NCI-H2227 treated with DMSO at 0.1 percent for 48 hours (cell line): ENCODE measurements around the gene CACTIN.
"Not testable (repeated sequence)": the region's sequence is repeated elsewhere in the genome, so short reads cannot be mapped to it uniquely, and the experiment has no call there.

Experiments used
- DNase-seq: peaks from one replicate; lab custom pipeline; 2025; lab: John Stamatoyannopoulos, UW

Gene CACTIN

DNA sequence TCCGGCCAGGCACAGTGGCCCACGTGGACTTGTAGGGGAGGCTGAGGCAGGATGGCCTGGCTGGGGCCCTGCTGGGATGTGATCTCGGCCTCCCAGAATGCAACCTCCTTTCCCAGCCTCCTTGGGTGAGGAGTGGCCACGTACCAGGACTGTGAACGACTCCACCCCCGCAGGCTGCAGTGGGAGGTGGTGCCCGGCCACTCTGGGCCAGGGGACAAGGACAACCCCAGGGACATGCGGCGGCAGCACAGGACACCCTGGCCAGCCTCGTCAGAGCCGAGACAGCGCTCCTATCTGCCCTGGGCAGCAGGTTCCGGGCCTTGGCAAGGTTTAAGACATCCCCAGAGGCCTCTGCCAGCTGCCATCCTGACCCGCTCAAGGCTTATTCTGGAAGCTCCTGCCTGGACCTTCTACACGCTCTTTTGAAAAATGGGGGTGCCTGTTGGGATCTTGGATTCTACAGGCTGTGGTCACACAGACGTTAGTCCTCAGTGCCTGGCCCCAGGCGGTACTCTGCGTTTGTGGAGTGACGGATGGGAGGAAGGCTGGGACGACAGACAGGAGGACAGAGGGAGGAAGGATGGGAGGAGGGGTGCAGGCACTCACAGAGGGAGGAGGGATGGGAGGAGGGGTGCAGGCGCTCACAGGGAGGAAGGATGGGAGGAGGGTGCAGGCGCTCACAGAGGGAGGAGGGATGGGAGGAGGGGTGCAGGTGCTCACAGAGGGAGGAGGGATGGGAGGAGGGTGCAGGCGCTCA is 19.9 kb upstream of the CACTIN start:
- DNase-seq: no peak

DNA sequence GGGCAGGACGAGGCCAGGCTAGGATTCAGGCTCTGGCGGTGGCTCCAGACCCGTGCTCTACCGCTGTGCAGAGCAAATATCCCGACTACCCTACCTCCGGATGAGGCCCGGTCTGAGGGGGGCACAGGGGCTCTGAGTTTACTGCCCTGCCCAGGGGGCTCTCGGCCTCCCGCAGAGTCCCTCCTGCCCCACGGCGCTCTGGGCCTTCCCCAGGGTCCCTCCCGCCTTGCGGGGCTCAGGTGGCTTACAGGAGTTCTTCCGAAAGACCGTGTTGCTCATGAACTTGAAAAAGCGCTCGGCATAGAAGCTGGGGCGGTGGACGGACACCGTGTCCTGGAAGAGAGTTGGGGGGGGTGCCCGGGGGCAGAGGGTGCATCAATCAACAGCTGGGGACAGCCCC is 19.1 kb upstream of the CACTIN start:
- no peak for DNase-seq

DNA sequence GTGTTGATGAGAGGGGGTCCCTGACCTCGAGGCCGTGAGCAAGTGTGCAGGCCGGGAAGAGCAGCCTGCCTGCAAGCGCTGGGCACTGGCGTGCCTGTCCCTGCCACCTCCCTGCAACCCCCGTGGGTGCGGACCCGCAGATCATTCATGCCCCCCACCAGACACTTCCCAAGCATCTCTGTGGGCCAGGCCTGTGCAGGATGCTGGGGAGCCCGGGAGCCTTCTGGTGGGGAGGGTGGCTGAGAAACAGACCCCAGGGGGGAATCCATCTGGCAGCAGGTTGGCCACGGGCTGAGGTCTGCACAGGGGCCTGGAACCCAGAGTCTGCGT is 18.4 kb upstream of the CACTIN start:
- no peak for DNase-seq

DNA sequence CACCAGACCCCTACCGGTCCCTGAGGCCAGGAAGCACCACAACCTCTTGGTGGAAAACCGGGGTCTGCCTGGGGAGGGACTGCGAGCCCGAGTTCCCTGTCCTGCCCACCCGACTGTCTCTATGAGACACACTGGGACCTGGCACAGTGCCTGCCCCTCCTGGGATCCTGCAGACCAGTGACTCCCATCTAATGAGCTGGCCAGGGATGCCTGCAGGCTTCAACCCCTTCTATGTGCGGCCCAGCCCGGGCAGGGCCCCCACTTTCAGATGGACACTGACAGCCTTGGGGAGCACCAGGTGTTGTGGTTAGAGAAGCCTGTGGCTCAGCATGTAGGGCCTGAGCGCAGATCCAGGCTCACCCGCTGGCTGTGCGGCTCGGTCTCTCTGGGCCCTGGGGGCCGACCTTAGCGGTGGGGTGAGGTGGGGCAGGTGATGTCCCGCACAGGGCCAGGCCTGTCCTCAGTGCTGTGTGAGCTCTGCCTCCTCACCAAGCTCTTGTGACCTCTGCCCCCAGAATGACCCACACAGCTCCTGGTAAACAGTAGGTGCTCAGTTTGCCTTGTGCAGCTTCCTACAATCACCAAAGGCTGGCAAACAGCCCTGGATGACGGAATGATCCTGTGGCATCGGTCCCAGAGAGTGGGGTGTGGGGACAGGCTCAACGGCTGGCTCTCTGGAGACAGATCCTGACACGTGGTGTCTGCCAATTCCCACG is 17.9 kb upstream of the CACTIN start:
- no peak for DNase-seq

DNA sequence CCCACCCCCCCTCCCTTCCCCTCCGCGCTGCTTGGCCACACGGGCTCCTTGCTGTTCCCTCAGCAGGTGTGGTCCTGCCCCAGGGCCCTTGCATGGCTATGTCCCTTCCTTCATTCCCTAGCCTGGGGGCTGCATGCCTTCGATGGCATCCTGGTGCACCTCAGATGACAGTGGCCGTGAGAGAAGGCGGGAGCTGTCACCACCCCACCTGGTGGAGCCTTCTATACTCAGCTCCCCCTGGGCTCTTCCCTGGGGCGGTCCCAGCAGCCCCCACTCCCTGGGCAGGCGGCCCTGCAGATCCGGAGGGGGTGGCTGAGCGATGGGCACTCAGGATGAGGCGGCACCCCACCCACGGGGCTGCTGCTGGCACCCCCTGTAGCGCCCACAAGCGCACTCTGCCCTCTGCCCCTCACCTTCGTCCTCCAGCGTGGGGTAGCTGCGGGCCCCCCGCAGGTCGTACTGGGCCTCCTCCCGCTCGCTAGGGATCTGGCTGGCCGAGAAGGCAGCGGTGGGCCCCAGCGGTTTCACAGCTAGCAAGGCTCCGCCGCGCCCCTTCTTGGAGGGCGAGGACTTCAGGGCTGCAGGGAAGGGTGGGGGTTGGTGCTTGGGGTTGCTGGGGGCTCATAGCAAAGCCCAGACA is 17.2 kb upstream of the CACTIN start:
- no peak for DNase-seq

DNA sequence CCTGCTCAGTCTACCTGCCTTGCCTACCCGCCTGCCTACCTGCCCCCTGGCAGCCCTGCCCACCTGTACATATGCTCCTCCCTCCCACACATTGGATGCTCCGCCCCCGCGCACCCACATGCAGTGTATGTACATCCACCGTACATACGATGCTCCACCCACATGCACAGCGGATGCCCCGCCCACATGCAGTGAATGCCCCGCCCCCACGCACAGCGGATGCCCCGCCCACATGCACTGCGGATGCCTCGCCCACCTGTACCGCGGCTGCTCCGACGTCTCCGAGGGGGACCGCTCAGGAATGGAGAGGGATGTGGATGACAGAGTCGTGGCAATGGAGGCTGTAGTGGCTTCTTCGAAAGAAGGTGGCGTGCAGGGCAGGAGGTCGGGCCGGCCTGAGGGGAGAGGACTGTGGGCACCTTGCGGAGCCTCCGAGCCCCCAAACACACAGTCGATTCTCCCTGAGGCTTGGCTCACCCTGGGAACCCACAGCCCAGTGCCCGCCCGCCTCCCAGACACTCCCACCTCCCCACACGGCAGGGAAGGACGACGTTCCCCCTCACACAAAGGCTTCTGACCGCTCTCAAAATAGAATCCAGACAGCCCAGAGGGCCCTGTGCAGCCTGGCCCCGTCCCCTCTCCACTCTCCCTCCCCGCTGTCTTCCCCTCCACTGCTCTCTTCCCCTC is 16.5 kb upstream of the CACTIN start:
- DNase-seq: no peak

DNA sequence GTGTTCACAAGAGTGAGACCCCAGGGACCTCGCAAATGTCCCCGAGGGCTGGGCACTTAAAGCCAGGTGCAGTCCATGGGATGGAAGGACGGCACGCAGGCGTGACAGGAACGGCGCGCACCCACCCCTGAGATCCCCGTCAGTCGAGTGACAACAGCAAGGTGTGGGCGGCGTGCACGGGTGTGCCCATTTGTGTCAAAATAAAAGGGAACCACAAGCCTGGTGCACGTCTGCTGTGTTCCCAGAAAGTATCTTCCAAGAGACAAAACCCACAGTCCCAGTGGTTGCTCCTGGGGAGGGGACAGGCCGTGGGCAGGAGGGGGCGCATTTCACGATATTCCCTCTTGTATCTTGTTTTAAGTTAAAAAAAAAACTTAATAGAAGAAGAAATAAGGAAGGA is 15.7 kb upstream of the CACTIN start:
- no peak for DNase-seq

DNA sequence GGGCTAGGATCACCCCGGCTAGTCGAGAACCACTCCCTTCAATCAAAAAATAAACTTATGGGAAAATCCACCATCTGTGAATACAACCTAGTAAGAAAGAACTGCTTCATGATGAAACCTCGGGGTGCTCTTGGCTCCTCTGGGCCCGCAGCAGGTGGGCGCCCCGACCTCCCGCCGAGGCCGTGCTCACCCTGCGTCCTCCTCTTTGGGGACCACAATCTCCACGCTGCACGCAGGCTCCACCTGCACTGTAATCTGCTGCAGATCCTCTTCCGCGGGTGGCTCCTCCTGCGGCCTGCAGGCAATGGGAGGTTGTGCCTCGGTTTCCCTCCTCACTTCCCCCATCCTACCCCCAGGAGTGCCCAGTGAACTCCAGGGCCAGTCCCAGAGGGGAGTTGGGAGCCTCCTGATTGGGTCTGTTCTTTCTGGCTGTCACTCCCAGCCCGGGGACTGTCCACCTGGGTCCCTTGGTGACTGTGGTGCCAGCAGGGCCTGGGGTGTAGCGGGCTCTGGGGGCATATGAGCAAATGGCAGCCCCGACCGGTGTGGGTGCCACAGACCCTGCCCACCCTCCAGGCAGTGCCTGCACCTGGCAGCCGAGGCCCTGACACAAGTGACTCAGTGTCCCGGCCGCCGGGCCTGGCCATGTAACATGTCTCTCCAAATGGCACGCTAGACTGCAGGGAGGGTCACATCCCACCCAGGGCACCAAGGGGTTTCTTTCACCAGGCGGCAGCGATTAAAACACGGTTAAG is 15.1 kb upstream of the CACTIN start:
- DNase-seq: no peak

DNA sequence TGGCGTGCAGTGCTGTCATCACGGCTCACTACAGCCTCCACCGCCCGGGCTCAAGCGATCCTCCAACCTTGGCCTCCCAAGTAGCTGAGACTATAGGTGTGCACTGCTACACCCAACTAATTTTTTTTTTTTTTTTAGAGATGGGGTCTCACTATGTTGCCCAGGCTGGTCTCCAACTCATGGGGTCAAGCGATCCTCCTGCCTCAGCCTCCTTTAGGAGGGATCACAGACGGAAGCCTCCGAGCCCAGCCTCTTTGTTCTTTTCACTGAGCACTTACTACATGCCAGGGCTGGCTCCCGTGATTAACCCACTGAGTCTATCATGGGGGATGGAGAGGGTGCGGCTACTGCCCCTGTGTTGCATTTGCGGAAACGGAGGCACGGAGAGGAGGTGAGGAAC is 12.9 kb upstream of the CACTIN start:
- no peak for DNase-seq

DNA sequence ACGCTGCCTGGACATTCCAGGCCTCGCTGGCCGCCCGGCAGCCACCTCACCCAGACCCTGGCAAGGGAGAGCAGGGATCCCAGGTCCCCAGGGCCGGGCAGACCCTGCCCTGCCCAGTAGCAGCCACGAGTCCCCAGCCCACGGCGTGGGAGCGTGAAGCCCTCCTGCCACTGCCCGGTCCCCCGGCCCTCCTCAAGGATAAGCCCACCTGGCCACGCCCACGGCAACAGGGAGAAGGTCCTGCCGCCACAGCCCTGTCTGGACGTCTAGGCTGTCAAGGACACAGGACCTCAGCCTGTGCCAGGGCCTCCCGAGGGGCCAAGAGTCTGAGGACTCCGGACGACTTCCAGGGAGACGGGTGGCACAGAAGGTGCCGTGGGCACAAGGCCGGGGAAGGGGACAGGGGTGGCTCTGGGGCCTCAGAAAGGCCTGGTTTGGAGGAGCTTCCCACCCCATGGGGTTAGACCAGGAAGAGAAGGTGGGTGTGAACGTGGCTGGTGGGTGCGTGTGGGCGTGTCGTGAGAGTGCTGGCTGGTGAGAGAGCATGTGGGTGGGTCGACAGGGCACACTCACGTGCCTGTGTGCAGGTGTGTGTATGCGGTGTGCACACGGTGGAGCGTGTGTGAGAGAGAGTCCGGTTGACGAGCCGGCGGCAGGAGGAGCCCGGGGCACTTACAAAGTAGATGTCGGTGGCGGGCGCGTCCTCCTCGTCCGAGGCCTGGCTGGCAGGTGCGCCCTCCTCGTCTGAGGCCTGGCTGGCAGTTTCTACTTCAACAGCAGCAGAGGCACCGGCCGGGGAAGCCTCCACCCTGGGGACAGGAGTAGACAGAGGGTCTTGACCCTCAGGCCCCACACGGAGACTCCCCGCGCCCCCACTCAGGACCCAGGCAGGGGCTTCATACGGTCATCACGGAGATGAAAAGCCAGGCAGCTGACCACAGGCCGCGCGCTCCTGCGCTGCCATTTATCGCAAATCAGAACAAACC is 11.9 kb upstream of the CACTIN start:
- DNase-seq: no peak

DNA sequence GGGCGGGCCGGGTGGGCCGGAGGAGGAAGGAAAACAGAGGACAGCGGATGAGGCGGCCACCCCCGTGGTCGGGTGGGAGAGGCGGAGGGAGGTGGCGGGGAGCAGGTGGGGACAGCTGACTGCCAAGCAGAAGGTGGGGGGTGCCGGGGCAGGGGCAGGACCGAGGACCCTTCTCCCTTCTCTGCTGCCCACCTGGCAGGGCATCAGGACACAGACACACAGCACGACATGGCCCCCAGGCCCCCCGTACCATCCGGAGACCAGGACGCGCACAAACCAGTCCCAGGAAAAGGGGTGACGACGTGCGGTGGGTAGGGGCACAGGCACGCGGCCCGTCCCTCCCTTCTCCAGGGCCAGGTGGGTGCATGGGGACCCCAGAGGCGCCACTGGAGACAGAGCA is 11.0 kb upstream of the CACTIN start:
- DNase-seq: no peak

DNA sequence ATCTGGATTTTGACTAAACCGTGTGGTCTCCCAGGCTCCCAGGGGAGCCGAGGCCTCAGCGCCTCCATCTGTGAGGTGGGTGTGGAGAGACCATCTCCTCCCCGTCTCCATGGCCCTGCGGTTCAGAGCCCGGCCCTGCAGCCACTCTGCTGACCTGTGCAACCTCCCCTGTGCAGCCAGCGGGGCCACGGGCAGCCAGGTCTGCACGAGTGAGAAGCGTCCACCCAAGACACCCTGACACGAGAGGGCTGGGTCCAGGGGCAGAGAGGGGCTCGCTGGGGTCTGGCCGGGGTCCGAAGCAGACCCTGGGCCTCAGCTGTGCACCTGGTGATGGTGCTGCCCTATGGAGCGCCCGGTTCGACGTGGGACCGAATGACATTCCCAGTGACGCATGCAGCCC is 10.4 kb upstream of the CACTIN start:
- no peak for DNase-seq

DNA sequence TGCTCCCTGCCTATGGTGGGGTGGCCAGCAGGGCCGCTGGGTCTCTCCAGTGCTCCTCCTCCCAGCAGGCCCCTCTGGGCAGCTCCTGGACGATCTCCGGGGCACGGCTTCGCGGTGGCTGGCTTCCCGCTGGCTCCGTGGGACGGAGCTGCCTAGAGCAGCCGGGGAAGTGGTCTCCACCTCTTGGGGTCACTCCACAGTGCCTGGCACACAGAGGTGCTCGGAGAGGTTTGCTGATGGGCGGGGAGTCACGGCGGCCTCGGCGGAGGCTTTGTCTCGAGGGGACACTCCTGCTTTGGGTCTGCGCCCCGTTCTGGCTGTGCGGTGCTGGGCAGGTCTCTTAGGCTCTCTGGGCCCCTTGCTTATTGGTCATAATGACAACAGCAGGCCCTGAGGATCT is 9.9 kb upstream of the CACTIN start:
- DNase-seq: no peak

DNA sequence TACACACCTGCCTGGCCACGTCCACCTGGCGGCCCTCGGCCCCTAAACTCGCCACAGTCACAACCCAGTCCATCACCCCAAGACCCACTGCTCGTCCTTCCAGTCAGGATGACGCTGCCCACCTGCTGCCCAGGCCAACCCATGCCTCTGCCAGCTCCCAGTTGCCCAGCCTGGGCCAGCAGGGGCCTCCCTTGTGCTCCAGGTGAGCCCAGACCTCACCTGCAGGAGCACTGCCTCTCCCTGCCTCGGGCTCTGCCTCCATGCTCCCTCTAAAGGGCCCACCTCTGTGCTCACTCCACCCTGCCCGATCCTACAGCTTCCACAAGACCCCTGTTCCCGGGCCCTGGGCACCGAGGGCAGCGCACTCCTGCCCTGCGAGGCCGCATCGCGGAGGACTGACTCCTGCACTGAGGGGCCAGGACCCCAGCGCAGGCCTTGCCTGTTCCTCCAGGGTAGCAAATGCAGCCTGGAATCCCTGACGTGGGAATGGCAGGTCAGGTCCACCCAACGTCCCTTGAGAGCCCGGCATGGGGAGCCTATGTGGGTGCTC is 8.0 kb upstream of the CACTIN start:
- no peak for DNase-seq

DNA sequence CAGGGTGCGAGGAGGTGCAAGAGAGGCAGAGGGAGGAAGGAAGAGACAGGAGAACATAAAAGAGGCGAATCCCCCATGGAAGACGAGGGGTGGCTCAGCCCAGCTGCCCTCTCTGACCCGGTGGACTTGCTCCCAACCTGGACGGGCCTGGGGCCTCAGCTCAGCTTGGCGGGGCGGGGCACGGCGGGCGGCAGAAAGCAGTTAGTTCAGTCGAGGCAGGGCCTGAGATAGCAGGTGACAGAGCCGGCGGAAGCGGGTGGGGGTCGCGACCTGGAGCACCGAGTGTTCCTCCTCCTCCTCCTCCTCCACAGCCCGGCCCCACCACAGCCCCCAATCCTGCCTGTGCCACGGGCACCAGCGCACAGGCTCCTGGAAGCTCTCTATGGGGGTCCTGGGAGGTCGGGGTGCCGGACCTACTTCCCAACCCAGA is 7.0 kb upstream of the CACTIN start:
- no peak for DNase-seq

DNA sequence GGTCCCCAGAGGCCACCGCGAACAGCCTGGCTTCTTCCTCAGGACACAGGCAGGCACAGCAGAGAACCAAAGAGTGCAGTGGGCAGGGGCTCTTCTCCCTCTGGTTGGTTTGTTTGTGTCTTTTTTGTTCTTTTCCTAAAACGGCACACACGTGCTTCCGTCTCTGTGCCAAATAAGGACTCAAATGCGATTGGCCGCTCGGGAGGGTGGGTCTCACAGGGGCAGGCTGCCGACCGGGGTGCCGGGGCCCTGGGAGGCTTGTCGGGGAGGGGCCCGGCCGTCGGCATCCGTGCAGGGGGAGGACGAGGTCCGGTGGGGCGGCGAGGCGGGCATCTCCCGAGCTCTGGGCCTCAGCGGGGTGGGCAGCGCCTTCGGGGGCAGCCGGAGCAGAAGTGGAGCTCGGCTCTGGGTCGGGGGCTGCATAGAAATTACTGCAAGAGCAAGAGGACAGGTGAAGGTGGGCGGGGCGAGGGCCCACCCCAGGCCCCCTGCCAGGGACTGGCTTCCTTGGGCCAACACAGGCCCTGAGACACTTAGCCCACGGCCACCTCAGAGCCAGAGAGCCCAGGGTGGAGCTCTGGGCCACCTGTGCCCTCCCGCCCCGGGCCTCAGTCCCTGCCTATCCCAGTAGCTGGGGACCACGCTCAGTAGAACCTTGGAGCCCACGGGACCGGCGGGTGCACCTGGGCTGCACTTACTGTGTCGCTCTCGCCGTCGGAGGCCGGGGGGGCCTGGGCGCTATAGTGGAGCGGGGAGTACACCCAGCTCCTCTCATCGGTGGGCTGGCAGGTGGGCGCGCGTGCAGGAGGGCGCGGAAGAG is 6.4 kb upstream of the CACTIN start:
- no peak for DNase-seq

DNA sequence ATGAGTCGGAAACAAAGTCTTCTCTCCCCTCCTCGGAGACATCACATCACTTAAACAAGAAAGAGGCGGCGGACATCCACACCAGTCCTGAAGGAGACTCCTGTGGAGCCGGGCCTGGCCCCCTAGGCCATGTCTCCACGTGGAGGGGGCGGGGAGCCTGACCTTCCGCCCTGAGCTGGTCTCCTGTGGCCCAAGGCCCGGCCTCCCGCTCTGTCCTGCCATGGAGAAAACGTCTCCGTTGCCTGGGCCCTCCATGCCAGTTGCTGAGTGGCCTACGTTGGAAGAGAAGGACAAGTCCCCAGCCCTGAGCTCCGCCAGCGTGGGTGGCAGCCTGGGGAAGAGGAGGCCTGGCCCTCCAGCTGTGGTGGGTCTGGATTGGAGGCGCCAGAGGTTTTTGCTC is 5.5 kb upstream of the CACTIN start:
- no peak for DNase-seq

DNA sequence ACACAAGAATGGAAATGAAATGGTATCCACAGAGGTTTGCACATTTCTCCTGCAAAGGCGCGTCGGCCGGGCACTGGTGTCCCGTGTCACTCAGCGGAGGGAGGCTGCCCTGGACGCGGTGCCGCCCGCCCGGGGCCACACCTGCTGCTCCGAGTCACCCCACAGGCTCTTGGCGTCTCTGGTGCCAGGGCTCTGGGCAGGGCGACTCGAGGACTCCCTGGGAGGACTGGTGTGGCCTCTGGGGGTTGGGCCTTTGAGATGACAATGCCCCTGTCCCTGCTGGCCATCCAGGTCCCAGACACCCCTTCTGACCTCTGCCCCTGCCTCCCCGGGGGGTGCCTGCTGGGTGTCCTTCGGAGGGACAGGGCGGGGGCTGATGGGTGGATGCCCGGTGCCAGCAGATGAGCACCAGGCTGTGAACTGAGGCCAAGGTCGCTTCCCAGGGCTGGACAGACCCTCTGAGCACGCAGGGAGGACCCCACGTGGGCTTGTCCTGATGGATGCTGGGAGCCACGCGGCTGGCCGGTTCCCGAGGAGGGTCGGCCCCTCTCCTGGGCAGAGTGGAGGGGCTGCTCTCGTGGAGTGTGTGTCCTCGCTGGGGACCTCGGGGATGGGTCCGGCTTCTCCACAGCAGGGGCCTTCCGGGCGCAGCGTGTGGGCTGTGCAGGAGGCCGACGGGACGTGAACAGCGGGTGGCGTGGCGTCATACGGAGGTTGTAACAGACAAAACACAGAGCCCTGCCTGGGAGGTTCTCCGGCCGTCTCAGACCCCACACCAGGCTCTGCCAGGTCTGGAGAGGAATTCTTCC is 4.7 kb upstream of the CACTIN start:
- no peak for DNase-seq

DNA sequence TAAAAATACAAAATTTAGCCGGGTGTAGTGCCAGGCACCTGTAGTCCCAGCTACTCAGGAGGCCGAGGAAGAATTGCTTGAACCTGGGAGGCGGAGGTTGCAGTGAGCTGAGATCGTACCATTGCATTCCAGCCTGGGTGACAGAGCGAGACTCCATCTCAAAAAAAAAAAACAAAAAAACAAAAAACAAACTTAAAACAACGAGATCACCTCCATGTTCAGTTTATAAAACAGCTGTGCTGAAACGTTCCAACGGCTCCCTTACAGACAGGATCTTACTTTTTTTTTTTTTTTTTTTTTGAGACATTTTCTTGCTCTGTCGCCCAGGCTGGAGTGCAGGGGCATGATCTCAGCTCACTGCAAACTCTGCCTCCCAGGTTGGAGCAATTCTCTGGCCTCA is 2.2 kb upstream of the CACTIN start:
- DNase-seq: not testable (repeated sequence)
